ENCODE results near the gene BPTF.

GRCh38 chr17:67931227-67931626 lies 105.9 kb downstream of the BPTF start:
- TF ChIP-seq EZH2 (IDR thresholded peaks at IDR 0.05) (no peak), POLR2AphosphoS5 (IDR thresholded peaks at IDR 0.05; ENCODE audit: borderline replicate concordance, low read depth, low read length) (no peak)
